ENCODE data around the gene MX1. TPM values are rescaled to one million over a fixed set of nuclear protein-coding genes. Genes with fewer than 3 reads are reported as not detected.

Gene MX1
- total and polyA plus RNA-seq, 7 donors, result 2.2 to 14.9 (median 3.8) TPM

GRCh38 chr21:41381731-41382130, 44.3 kb upstream of the MX1 start:
- no peak for TF ChIP-seq CTCF (IDR thresholded peaks at IDR 0.05)
- no peak overlapping the region for H3K4me3 ChIP-seq
- H3K9me3 ChIP-seq, result no peaks in the 10 kb centered on the region
- ATAC-seq (no peak), DNase-seq (no peak)
- peaks cover 0 to 2% (median 0%) of the 10 kb centered on the region in 3 donors for H3K27me3 ChIP-seq (ENCODE audit: insufficient read depth in 3 of 3, low read length in 2 of 3)
- no peaks in the 10 kb centered on the region for H3K36me3 ChIP-seq (ENCODE audit: insufficient read depth in 1 of 2, low read depth in 1 of 2)
- intact Hi-C loops (cut with DNase I), result no loop called here
- no peak overlapping the region for H3K27ac ChIP-seq
- no peaks in the 10 kb centered on the region for H3K4me1 ChIP-seq

GRCh38 chr21:41387042-41387819, 38.8 kb upstream of the MX1 start:
- intact Hi-C loops (cut with DNase I), result no loop called here
- no peak for DNase-seq
- H3K36me3 ChIP-seq (ENCODE audit: insufficient read depth in 1 of 2, low read depth in 1 of 2), result no peaks in the 10 kb centered on the region
- H3K27me3 ChIP-seq (ENCODE audit: insufficient read depth in 3 of 3, low read length in 2 of 3), result no peaks in the 10 kb centered on the region
- no peak for TF ChIP-seq CTCF (IDR thresholded peaks at IDR 0.05)
- H3K4me1 ChIP-seq, result no peaks in the 10 kb centered on the region
- H3K4me3 ChIP-seq, result no peak overlapping the region
- no peaks in the 10 kb centered on the region for H3K9me3 ChIP-seq
- peak overlapping the region; percentile 23 for H3K27ac ChIP-seq
- 60 to 63% (median 61%) methylated on average over 14 of the region's 14 CpGs for WGBS, 3 donors
- peak in 2 of 4 donors; percentile 48 to 68 for ATAC-seq

GRCh38 chr21:41387824-41388223, 38.2 kb upstream of the MX1 start:
- Histone ChIP-seq H3K27ac (no peak overlapping the region), H3K4me3 (no peak overlapping the region), H3K27me3 (ENCODE audit: insufficient read depth in 3 of 3, low read length in 2 of 3) (no peaks in the 10 kb centered on the region), H3K4me1 (no peaks in the 10 kb centered on the region), H3K9me3 (no peaks in the 10 kb centered on the region), H3K36me3 (ENCODE audit: insufficient read depth in 1 of 2, low read depth in 1 of 2) (no peaks in the 10 kb centered on the region)
- DNase-seq (no peak), ATAC-seq (no peak)
- TF ChIP-seq CTCF (IDR thresholded peaks at IDR 0.05), result no peak
- WGBS, 3 donors, result 75 to 79% (median 78%) methylated on average over 8 of the region's 8 CpGs
- intact Hi-C loops (cut with DNase I), result no loop called here

GRCh38 chr21:41388259-41388658, 37.8 kb upstream of the MX1 start:
- ATAC-seq, result no peak
- H3K9me3 ChIP-seq, result no peaks in the 10 kb centered on the region
- H3K27ac ChIP-seq, result no peak overlapping the region
- H3K4me1 ChIP-seq, result no peaks in the 10 kb centered on the region
- 94 to 95% (median 95%) methylated on average over 14 of the region's 14 CpGs for WGBS, 3 donors
- no peak overlapping the region for H3K4me3 ChIP-seq
- H3K27me3 ChIP-seq (ENCODE audit: insufficient read depth in 3 of 3, low read length in 2 of 3), result no peaks in the 10 kb centered on the region
- no peaks in the 10 kb centered on the region for H3K36me3 ChIP-seq (ENCODE audit: insufficient read depth in 1 of 2, low read depth in 1 of 2)
- intact Hi-C loops (cut with DNase I), result no loop called here
- DNase-seq, result no peak
- TF ChIP-seq CTCF (IDR thresholded peaks at IDR 0.05), result no peak
